ENCODE measurements around the gene VPS25. TPM values are rescaled to one million over a fixed set of nuclear protein-coding genes. Genes with fewer than 3 reads are reported as not detected.
A peak's percentile ranks its signal among the peaks of the same experiment; 100 is the strongest.
"Not testable (repeated sequence)": the region's sequence is repeated elsewhere in the genome, so short reads cannot be mapped to it uniquely, and the experiment has no call there.

The VPS25 gene
- total RNA-seq, 1 experiment from 2014 or later = 101 TPM

GRCh38 chr17:42751628-42752027 lies 21.6 kb upstream of the VPS25 start:
- Histone ChIP-seq H3K27me3 (replicated peaks) (no peaks in the 10 kb centered on the region), H3K9me3 (replicated peaks) (no peaks in the 10 kb centered on the region), H3K4me1 (replicated peaks) (peaks cover 9% of the 10 kb centered on the region), H3K36me3 (no peaks in the 10 kb centered on the region), H3K27ac (no peak overlapping the region), H3K4me3 (no peak overlapping the region)
- DNase-seq (ENCODE audit: low read depth in 1 of 2, low spot score in 2 of 2) = no peak

- peaks cover 3% of the 10 kb centered on the region; the same call in 1 of the 2 replicates for H3K27me3 ChIP-seq (replicated peaks)
- no peak overlapping the region for H3K27ac ChIP-seq
- H3K36me3 ChIP-seq = no peaks in the 10 kb centered on the region
- no peaks in the 10 kb centered on the region for H3K9me3 ChIP-seq (replicated peaks)
- peaks cover 1% of the 10 kb centered on the region for H3K4me1 ChIP-seq (replicated peaks)
- no peak for DNase-seq (ENCODE audit: low read depth in 1 of 2, low spot score in 2 of 2)
- no peak overlapping the region for H3K4me3 ChIP-seq
These were observed 18.5 kb upstream of the VPS25 start for GRCh38 chr17:42754782-42755181.

GRCh38 chr17:42759982-42760651 lies 13.1 kb upstream of the VPS25 start:
- no peak for DNase-seq (ENCODE audit: low read depth in 1 of 2, low spot score in 2 of 2)
- H3K27ac ChIP-seq = no peak overlapping the region
- H3K4me1 ChIP-seq (replicated peaks) = peaks cover 16% of the 10 kb centered on the region
- no peaks in the 10 kb centered on the region for H3K9me3 ChIP-seq (replicated peaks)
- H3K4me3 ChIP-seq = no peak overlapping the region
- H3K36me3 ChIP-seq = no peaks in the 10 kb centered on the region
- peaks cover 24% of the 10 kb centered on the region for H3K27me3 ChIP-seq (replicated peaks)

- no peaks in the 10 kb centered on the region for H3K36me3 ChIP-seq
- DNase-seq (ENCODE audit: low read depth in 1 of 2, low spot score in 2 of 2) = no peak
- no peaks in the 10 kb centered on the region for H3K9me3 ChIP-seq (replicated peaks)
- H3K27me3 ChIP-seq (replicated peaks) = peaks cover 24% of the 10 kb centered on the region
- peak within 1 kb of the TSS; percentile 35 for H3K4me3 ChIP-seq
- peaks cover 16% of the 10 kb centered on the region for H3K4me1 ChIP-seq (replicated peaks)
- no peak within 1 kb of the TSS for H3K27ac ChIP-seq
These were observed 12.3 kb upstream of the VPS25 start, which contains the start of gene RAMP2 for GRCh38 chr17:42760652-42761581. Gene RAMP2, plus strand, starts transcription at chr17:42761227. Its CDS starts 35 bp downstream, at chr17:42761262.

- Histone ChIP-seq H3K27ac (no peak overlapping the region), H3K36me3 (no peaks in the 10 kb centered on the region), H3K9me3 (replicated peaks) (no peaks in the 10 kb centered on the region), H3K27me3 (replicated peaks) (peaks cover 24% of the 10 kb centered on the region), H3K4me3 (no peak overlapping the region), H3K4me1 (replicated peaks) (peaks cover 16% of the 10 kb centered on the region)
- no peak for DNase-seq (ENCODE audit: low read depth in 1 of 2, low spot score in 2 of 2)
These were observed 11.6 kb upstream of the VPS25 start for GRCh38 chr17:42761638-42762037.

GRCh38 chr17:42766124-42766523 lies 7.1 kb upstream of the VPS25 start:
- no peak for DNase-seq (ENCODE audit: low read depth in 1 of 2, low spot score in 2 of 2)
- H3K4me3 ChIP-seq = no peak overlapping the region
- no peak overlapping the region for H3K27ac ChIP-seq
- H3K4me1 ChIP-seq (replicated peaks) = peaks cover 10% of the 10 kb centered on the region
- H3K36me3 ChIP-seq = no peaks in the 10 kb centered on the region
- H3K27me3 ChIP-seq (replicated peaks) = peaks cover 7% of the 10 kb centered on the region
- H3K9me3 ChIP-seq (replicated peaks) = no peaks in the 10 kb centered on the region

- DNase-seq (ENCODE audit: low read depth in 1 of 2, low spot score in 2 of 2) = no peak
- Histone ChIP-seq H3K4me1 (replicated peaks) (peaks cover 6% of the 10 kb centered on the region), H3K4me3 (no peak overlapping the region), H3K36me3 (no peaks in the 10 kb centered on the region), H3K27ac (no peak overlapping the region), H3K9me3 (replicated peaks) (no peaks in the 10 kb centered on the region), H3K27me3 (replicated peaks) (no peaks in the 10 kb centered on the region)
These were observed 5.7 kb upstream of the VPS25 start for GRCh38 chr17:42767512-42767911.

GRCh38 chr17:42768006-42768405 lies 5.2 kb upstream of the VPS25 start:
- not testable (repeated sequence) for H3K27ac ChIP-seq; DNase-seq (ENCODE audit: low read depth in 1 of 2, low spot score in 2 of 2); H3K27me3 ChIP-seq (replicated peaks); H3K36me3 ChIP-seq; H3K9me3 ChIP-seq (replicated peaks); H3K4me3 ChIP-seq
- peaks cover 11% of the 10 kb centered on the region for H3K4me1 ChIP-seq (replicated peaks)

GRCh38 chr17:42769964-42770363 lies 3.3 kb upstream of the VPS25 start:
- not testable (repeated sequence) for H3K27ac ChIP-seq; H3K4me3 ChIP-seq; DNase-seq (ENCODE audit: low read depth in 1 of 2, low spot score in 2 of 2); H3K36me3 ChIP-seq; H3K27me3 ChIP-seq (replicated peaks); H3K9me3 ChIP-seq (replicated peaks)
- peaks cover 18% of the 10 kb centered on the region for H3K4me1 ChIP-seq (replicated peaks)

GRCh38 chr17:42772945-42773289 lies 332 bp upstream of the VPS25 start:
- H3K4me3 ChIP-seq = peak overlapping the region; percentile 75
- peaks cover 22% of the 10 kb centered on the region for H3K36me3 ChIP-seq
- H3K27ac ChIP-seq = peak overlapping the region; percentile 74
- H3K4me1 ChIP-seq (replicated peaks) = peaks cover 32% of the 10 kb centered on the region
- H3K27me3 ChIP-seq (replicated peaks) = no peaks in the 10 kb centered on the region
- DNase-seq (ENCODE audit: low read depth in 1 of 2, low spot score in 2 of 2) = no peak
- H3K9me3 ChIP-seq (replicated peaks) = no peaks in the 10 kb centered on the region

- H3K36me3 ChIP-seq = peaks cover 29% of the 10 kb centered on the region
- H3K27ac ChIP-seq = peak overlapping the region; percentile 74
- no peaks in the 10 kb centered on the region for H3K27me3 ChIP-seq (replicated peaks)
- peak overlapping the region; percentile 75 for H3K4me3 ChIP-seq
- H3K9me3 ChIP-seq (replicated peaks) = no peaks in the 10 kb centered on the region
- H3K4me1 ChIP-seq (replicated peaks) = peaks cover 32% of the 10 kb centered on the region
- DNase-seq (ENCODE audit: low read depth in 1 of 2, low spot score in 2 of 2) = peak in 1 of 2 experiments; percentile 73
These were observed 957 bp downstream of the VPS25 start for GRCh38 chr17:42774066-42774745.

GRCh38 chr17:42775534-42776098 lies 2.4 kb downstream of the VPS25 start:
- H3K27me3 ChIP-seq (replicated peaks) = no peaks in the 10 kb centered on the region
- no peaks in the 10 kb centered on the region for H3K9me3 ChIP-seq (replicated peaks)
- H3K4me1 ChIP-seq (replicated peaks) = peaks cover 37% of the 10 kb centered on the region
- H3K27ac ChIP-seq = 0 out of 2 replicates have a peak overlapping the region, but pooled peaks have one; percentile 74
- DNase-seq (ENCODE audit: low read depth in 1 of 2, low spot score in 2 of 2) = peak; percentile 75 to 86
- peaks cover 39% of the 10 kb centered on the region for H3K36me3 ChIP-seq
- no peak overlapping the region for H3K4me3 ChIP-seq

GRCh38 chr17:42778570-42778969 lies 5.3 kb downstream of the VPS25 start:
- no peak overlapping the region for H3K27ac ChIP-seq
- peaks cover 36% of the 10 kb centered on the region for H3K36me3 ChIP-seq
- H3K4me3 ChIP-seq = no peak overlapping the region
- H3K27me3 ChIP-seq (replicated peaks) = no peaks in the 10 kb centered on the region
- peaks cover 43% of the 10 kb centered on the region for H3K4me1 ChIP-seq (replicated peaks)
- H3K9me3 ChIP-seq (replicated peaks) = no peaks in the 10 kb centered on the region
- DNase-seq (ENCODE audit: low read depth in 1 of 2, low spot score in 2 of 2) = no peak

Measured in SJSA1 (cell line).